Breast epithelium (tissue), 3 donors: ENCODE measurements around the gene CLIP2.

Experiments used
- POLR2A ChIP-seq: fragments of 450-650 bp; IDR thresholded peaks from one replicate; pipeline ENCODE4 v1.6.1; 2016; ENCODE audit warnings: antibody characterized with exemption, mild to moderate bottlenecking, moderate library complexity
- POLR2AphosphoS5 ChIP-seq, 3 donors: sonication (generic); formaldehyde crosslinking; IDR thresholded peaks; one replicate each; pipeline ENCODE4 v1.6.1; 2017; ENCODE audit warnings: antibody characterized with exemption in 3 of 3
- TF ChIP-seq, protein P1 (sequence below), 3 donors: fragments of 450-650 bp; IDR thresholded peaks; one replicate each; pipeline ENCODE4 v1.5.1; 2016 to 2017; ENCODE audit warnings: antibody characterized with exemption in 3 of 3, mild to moderate bottlenecking in 3 of 3, moderate library complexity in 3 of 3

DNA sequence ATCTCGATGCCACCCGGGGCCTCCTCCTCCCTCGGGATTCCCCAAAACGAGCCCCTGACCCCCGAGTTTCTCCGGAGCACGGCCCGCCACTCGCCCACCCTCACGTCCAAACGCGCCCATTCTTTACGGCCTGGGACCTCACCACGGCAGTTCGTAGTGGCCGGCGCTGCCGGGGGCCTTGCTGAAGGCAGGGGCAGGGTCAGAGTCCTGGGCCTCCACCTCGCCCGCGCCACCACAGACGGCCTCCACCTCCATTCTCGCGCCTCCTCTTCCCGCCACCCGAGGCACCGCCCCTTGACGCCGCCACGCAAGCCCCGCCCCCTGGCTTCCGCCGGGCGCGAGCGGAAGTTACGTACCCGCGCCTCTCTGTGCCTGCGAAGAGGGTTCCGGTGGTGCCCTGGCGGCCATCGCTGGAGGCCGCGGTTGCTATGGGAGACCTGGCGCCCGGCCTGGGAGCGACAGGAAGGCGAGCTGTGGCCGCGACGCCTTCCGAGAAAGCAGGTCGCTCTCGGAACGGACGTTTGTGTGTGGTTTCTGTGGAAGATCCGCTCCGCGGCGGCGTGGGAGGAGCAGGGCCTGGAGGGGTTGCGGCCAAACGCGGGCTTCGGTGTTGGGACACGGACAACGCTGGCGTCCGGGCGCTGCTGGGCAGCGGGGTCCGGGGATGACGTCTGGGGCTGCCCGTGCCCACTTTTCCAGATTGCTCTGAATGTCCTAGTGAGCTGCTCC lies 34.9 kb upstream of the CLIP2 start, which contains the start of gene RFC2:
- TF ChIP-seq, protein P1, sequence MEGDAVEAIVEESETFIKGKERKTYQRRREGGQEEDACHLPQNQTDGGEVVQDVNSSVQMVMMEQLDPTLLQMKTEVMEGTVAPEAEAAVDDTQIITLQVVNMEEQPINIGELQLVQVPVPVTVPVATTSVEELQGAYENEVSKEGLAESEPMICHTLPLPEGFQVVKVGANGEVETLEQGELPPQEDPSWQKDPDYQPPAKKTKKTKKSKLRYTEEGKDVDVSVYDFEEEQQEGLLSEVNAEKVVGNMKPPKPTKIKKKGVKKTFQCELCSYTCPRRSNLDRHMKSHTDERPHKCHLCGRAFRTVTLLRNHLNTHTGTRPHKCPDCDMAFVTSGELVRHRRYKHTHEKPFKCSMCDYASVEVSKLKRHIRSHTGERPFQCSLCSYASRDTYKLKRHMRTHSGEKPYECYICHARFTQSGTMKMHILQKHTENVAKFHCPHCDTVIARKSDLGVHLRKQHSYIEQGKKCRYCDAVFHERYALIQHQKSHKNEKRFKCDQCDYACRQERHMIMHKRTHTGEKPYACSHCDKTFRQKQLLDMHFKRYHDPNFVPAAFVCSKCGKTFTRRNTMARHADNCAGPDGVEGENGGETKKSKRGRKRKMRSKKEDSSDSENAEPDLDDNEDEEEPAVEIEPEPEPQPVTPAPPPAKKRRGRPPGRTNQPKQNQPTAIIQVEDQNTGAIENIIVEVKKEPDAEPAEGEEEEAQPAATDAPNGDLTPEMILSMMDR (IDR thresholded peaks at IDR 0.05) = peak; percentile 40 to 62 (median 54)
- peak; percentile 67 for TF ChIP-seq POLR2A
- TF ChIP-seq POLR2AphosphoS5 (IDR thresholded peaks at IDR 0.05) = peak; percentile 94 to 98 (median 97)
